Stimulated activated CD4-positive, alpha-beta T cell treated with anti-CD3 and anti-CD28 coated beads, Interleukin-15, amount 100 ng/mL, for 48 hours (primary cell): Measurements from ENCODE around the gene PHRF1.

Experiments used
- DNase-seq, 2 donors: peaks; one replicate each; pipeline ENCODE4 v3.0.0-alpha.2; 2020; ENCODE audit warnings: low read depth in 2 of 2

PHRF1 gene

GRCh38 chr11:596374-596773, 20.1 kb downstream of the PHRF1 start:
- DNase-seq = no peak

GRCh38 chr11:597166-597725, 21.0 kb downstream of the PHRF1 start:
- DNase-seq = no peak

GRCh38 chr11:598005-598680, 21.9 kb downstream of the PHRF1 start:
- DNase-seq = no peak

- DNase-seq = no peak
Measured at GRCh38 chr11:601573-602245, 25.4 kb downstream of the PHRF1 start.

- no peak for DNase-seq
Measured at GRCh38 chr11:603154-603553, 26.9 kb downstream of the PHRF1 start.

- no peak for DNase-seq
Measured at GRCh38 chr11:605286-606129, 29.2 kb downstream of the PHRF1 start.

GRCh38 chr11:606245-606644, 30.0 kb downstream of the PHRF1 start:
- DNase-seq = no peak

GRCh38 chr11:607020-607780, 30.9 kb downstream of the PHRF1 start:
- DNase-seq = no peak

GRCh38 chr11:607971-608659, 31.8 kb downstream of the PHRF1 start:
- no peak for DNase-seq

- no peak for DNase-seq
Measured at GRCh38 chr11:608791-609251, 32.6 kb downstream of the PHRF1 start.

GRCh38 chr11:609341-609811, 33.1 kb downstream of the PHRF1 start:
- no peak for DNase-seq

- no peak for DNase-seq
Measured at GRCh38 chr11:610146-610801, 34.0 kb downstream of the PHRF1 start.

- DNase-seq = no peak
Measured at GRCh38 chr11:611001-611996, 35.0 kb downstream of the PHRF1 start.

GRCh38 chr11:612201-612960, 36.1 kb downstream of the PHRF1 start:
- DNase-seq = no peak

- no peak for DNase-seq
Measured at GRCh38 chr11:612961-613300, 36.7 kb downstream of the PHRF1 start.

GRCh38 chr11:613369-613968, 37.2 kb downstream of the PHRF1 start:
- peak; percentile 73 to 86 for DNase-seq

GRCh38 chr11:614021-614622, 37.9 kb downstream of the PHRF1 start:
- DNase-seq = no peak
